ELF-1 (cell line): ENCODE measurements around the gene PSMD9.

Experiments used
- DNase-seq: peaks from one replicate; pipeline ENCODE4 v3.0.0-alpha.2; 2016; ENCODE audit warnings: low read depth, low spot score

The PSMD9 gene

GRCh38 chr12:121955258-121956237 is 67.0 kb downstream of the PSMD9 start:
- no peak for DNase-seq

DNA sequence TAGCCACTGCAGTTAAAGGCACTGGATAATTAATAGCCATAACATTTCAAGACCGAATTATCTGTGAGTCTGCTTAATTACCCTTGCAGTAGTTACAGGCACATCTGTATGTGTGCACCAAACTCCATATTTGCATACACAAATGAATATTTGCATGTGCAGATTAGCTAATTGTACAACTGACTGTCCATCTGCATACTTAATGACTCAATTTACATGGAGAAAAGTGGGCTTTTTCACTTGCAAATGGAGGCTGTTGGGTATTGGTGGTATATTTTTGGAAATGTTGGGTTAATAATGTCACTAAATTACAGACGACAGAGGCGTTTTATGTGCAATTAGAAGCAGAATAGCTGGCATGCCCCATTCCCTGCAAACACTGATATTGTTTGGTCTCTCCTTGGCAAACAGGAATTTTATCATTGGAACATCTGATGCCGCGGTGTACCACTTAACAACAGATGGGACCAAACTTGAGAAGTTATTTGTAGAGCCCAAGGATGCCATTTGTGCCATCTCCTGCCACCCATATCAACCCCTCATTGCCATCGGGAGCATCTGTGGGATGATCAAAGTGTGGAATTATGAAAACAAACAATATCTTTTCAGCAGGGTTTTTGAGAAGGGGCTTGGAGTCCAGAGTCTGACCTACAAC is 69.4 kb downstream of the PSMD9 start:
- no peak for DNase-seq

GRCh38 chr12:121958541-121959240 is 70.1 kb downstream of the PSMD9 start:
- DNase-seq, result no peak

GRCh38 chr12:121960541-121960940 is 72.0 kb downstream of the PSMD9 start:
- no peak for DNase-seq

DNA sequence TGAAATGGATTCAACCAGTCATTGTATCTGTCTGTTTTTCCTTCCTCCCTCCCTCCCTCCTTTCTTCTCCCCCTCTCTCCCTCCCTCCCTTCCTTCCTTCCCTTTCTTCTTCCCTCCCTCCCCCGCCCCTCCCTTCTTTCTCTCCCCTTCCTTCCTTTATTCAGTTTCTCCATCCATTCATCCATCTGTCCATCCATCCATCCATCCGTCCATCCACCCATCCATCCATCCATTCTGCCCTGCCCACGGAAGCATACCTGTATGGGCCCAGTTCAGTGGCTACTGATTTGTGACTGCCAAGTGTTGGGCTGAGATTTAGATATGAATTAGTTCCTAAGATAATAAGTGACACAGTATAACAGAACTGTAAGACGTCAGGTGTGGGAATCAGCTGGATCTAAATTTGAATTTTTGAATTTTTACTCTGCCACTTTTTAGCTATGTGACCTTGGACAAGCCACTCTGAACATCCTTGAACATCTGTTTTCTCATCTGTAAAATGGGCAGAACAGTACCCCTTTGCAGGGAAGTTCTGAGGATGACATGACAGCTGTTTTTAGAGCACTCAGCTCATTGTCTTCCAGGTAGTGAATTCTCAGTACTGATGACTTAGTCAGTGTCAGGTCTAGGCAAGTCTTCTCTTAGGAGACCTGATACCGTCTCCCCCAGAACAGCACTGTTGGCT is 72.7 kb downstream of the PSMD9 start:
- DNase-seq, result no peak

DNA sequence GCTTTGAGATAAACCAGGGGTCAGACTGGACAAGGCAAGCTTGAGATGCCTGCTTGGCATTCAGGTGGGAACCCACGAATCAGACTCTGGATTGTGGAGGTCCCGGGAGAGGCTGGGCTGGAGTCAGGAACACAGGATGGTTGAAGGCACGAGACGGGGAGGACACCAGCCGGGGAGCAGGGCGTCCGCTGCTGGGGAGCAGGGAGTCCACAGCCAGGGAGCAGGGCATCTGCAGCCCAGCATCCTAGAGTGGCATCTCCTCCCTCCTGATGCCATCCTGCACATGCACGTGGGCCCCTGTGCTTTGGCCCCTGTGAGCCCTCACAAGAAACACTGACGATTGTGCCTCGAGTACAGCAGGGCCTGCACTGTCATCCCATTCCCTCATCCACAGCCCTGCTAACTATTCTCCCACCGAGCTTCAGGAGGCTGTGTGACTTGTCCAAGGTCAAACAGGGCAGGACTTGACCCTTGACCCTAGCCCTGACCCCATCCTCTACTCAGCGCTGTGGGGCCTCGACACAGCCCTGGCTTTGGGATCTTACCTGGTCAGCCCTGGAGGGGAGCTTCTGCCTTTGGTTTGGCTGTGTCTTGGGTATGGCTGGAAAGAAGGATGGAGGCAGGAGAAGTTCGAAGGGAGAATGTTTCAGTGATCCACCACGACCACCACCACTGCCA is 74.9 kb downstream of the PSMD9 start:
- no peak for DNase-seq

GRCh38 chr12:121964813-121965643 is 76.4 kb downstream of the PSMD9 start:
- no peak for DNase-seq

- DNase-seq, result no peak
Observed at GRCh38 chr12:121966959-121967358, 78.4 kb downstream of the PSMD9 start.
